ENCODE measurements around the gene CCDC93. TPM values are rescaled to one million over a fixed set of nuclear protein-coding genes. Genes with fewer than 3 reads are reported as not detected.

Gene CCDC93
- total and polyA plus RNA-seq, 4 donors, result 36.7 to 64.8 (median 51.7) TPM

- Histone ChIP-seq H3K4me1 (ENCODE audit: control insufficient read depth, insufficient read depth, low read length) (no peaks in the 10 kb centered on the region), H3K9me3 (ENCODE audit: control insufficient read depth, insufficient read depth, low read length) (no peaks in the 10 kb centered on the region), H3K27ac (ENCODE audit: low read depth, low read length) (no peak overlapping the region), H3K36me3 (ENCODE audit: control insufficient read depth, insufficient read depth, low read length) (no peaks in the 10 kb centered on the region), H3K27me3 (ENCODE audit: control insufficient read depth, insufficient read depth, low read length) (no peaks in the 10 kb centered on the region), H3K4me3 (ENCODE audit: low read depth, low read length) (no peak overlapping the region)
- DNase-seq (ENCODE audit: low read depth in 4 of 6, low spot score in 6 of 6), result no peak
- no CpG with 5 or more reads among the region's 3 CpGs for WGBS (ENCODE audit: insufficient coverage)
Observed at GRCh38 chr2:118048401-118048800, 34.5 kb upstream of the CCDC93 start.

DNA sequence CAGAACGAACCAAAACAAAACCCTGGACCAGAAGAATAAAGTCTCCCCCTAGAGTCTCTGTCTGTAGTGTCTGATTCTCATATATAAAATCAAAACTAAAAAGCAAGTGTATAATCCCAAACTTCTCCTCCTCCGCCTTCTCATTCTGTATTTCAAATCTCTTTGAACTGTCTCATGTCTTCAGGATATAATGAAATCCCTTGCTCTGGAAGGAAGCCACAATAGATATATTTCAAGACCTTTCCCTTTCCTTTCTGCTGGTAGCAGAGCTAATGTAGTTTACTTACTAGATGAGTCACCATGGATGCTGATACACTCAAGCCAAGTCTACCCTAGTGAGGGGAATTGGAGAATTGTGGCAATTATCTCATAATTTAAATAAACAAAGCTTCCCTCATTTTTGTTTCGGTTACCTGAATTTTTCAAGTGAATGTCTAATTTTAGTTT is 33.5 kb upstream of the CCDC93 start:
- H3K4me1 ChIP-seq (ENCODE audit: control insufficient read depth, insufficient read depth, low read length), result no peaks in the 10 kb centered on the region
- no peak overlapping the region for H3K27ac ChIP-seq (ENCODE audit: low read depth, low read length)
- no peaks in the 10 kb centered on the region for H3K9me3 ChIP-seq (ENCODE audit: control insufficient read depth, insufficient read depth, low read length)
- H3K4me3 ChIP-seq (ENCODE audit: low read depth, low read length), result no peak overlapping the region
- no peaks in the 10 kb centered on the region for H3K36me3 ChIP-seq (ENCODE audit: control insufficient read depth, insufficient read depth, low read length)
- no CpG with 5 or more reads among the region's 3 CpGs for WGBS (ENCODE audit: insufficient coverage)
- DNase-seq (ENCODE audit: low read depth in 4 of 6, low spot score in 6 of 6), result no peak
- H3K27me3 ChIP-seq (ENCODE audit: control insufficient read depth, insufficient read depth, low read length), result no peaks in the 10 kb centered on the region

GRCh38 chr2:118046634-118047210 is 32.9 kb upstream of the CCDC93 start:
- Histone ChIP-seq H3K9me3 (ENCODE audit: control insufficient read depth, insufficient read depth, low read length) (no peaks in the 10 kb centered on the region), H3K27ac (ENCODE audit: low read depth, low read length) (no peak overlapping the region), H3K36me3 (ENCODE audit: control insufficient read depth, insufficient read depth, low read length) (no peaks in the 10 kb centered on the region), H3K4me3 (ENCODE audit: low read depth, low read length) (no peak overlapping the region), H3K4me1 (ENCODE audit: control insufficient read depth, insufficient read depth, low read length) (no peaks in the 10 kb centered on the region), H3K27me3 (ENCODE audit: control insufficient read depth, insufficient read depth, low read length) (no peaks in the 10 kb centered on the region)
- no CpG with 5 or more reads among the region's 4 CpGs for WGBS (ENCODE audit: insufficient coverage)
- peak in 3 of 6 donors; percentile 28 to 88 (median 69) for DNase-seq (ENCODE audit: low read depth in 4 of 6, low spot score in 6 of 6)

DNA sequence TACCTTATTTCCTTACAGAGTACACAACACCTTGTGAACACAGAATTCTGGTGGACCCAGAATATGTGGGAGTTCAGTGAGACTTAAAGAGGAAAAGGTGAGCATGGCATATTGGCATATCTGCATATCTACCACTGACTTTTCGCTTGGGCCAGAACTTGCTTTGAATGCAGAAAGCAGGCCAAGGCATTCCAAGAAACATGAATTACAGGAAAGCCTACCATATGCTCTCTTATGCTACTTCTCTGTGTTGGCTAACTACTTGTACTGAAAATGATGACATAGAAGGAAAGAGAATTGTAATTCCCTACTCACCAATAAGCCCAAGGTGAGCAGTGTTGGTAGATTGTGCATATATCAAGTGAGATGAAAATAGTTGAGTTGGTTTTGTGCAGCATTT is 31.4 kb upstream of the CCDC93 start:
- Histone ChIP-seq H3K9me3 (ENCODE audit: control insufficient read depth, insufficient read depth, low read length) (no peaks in the 10 kb centered on the region), H3K4me3 (ENCODE audit: low read depth, low read length) (no peak overlapping the region), H3K36me3 (ENCODE audit: control insufficient read depth, insufficient read depth, low read length) (no peaks in the 10 kb centered on the region), H3K27me3 (ENCODE audit: control insufficient read depth, insufficient read depth, low read length) (no peaks in the 10 kb centered on the region), H3K4me1 (ENCODE audit: control insufficient read depth, insufficient read depth, low read length) (no peaks in the 10 kb centered on the region), H3K27ac (ENCODE audit: low read depth, low read length) (no peak overlapping the region)
- WGBS (ENCODE audit: insufficient coverage), result no CpG with 5 or more reads among the region's 1 CpG
- peak in 1 of 6 donors; percentile 48 for DNase-seq (ENCODE audit: low read depth in 4 of 6, low spot score in 6 of 6)

DNA sequence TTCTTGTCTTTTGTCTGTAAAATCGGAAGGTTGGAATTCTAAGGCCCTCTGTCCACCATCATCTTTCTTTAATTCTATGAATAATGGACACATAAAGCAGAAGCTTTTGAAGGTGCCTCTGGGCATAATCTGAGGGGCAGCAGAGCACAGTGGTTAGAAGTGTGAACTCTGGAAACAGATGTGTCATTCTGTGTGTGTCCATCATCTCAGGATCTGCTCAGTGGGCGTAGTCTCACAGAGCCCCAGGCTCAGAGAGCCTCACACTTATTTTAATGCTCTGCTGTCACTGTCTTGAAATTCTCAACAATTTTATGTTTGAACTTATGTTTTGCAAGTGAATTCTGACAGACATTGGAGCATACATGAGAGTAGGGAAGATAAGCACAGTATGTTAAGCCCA is 31.0 kb upstream of the CCDC93 start:
- DNase-seq (ENCODE audit: low read depth in 4 of 6, low spot score in 6 of 6), result no peak

GRCh38 chr2:118044103-118044716 is 30.3 kb upstream of the CCDC93 start:
- DNase-seq (ENCODE audit: low read depth in 4 of 6, low spot score in 6 of 6), result no peak
- Histone ChIP-seq H3K27me3 (ENCODE audit: control insufficient read depth, insufficient read depth, low read length) (no peaks in the 10 kb centered on the region), H3K4me1 (ENCODE audit: control insufficient read depth, insufficient read depth, low read length) (no peaks in the 10 kb centered on the region), H3K36me3 (ENCODE audit: control insufficient read depth, insufficient read depth, low read length) (no peaks in the 10 kb centered on the region), H3K27ac (ENCODE audit: low read depth, low read length) (no peak overlapping the region), H3K4me3 (ENCODE audit: low read depth, low read length) (no peak overlapping the region), H3K9me3 (ENCODE audit: control insufficient read depth, insufficient read depth, low read length) (no peaks in the 10 kb centered on the region)
- WGBS (ENCODE audit: insufficient coverage), result 67% methylated on average over 1 of the region's 6 CpGs

More for the DNA sequence above, 31.0 kb upstream of the CCDC93 start:
- WGBS (ENCODE audit: insufficient coverage), result no CpG with 5 or more reads among the region's 2 CpGs
- Histone ChIP-seq H3K4me1 (ENCODE audit: control insufficient read depth, insufficient read depth, low read length) (no peaks in the 10 kb centered on the region), H3K27me3 (ENCODE audit: control insufficient read depth, insufficient read depth, low read length) (no peaks in the 10 kb centered on the region), H3K36me3 (ENCODE audit: control insufficient read depth, insufficient read depth, low read length) (no peaks in the 10 kb centered on the region), H3K9me3 (ENCODE audit: control insufficient read depth, insufficient read depth, low read length) (no peaks in the 10 kb centered on the region), H3K4me3 (ENCODE audit: low read depth, low read length) (no peak overlapping the region), H3K27ac (ENCODE audit: low read depth, low read length) (no peak overlapping the region)

- 88% methylated on average over 6 of the region's 7 CpGs for WGBS (ENCODE audit: insufficient coverage)
- no peaks in the 10 kb centered on the region for H3K9me3 ChIP-seq (ENCODE audit: control insufficient read depth, insufficient read depth, low read length)
- no peaks in the 10 kb centered on the region for H3K36me3 ChIP-seq (ENCODE audit: control insufficient read depth, insufficient read depth, low read length)
- no peak overlapping the region for H3K4me3 ChIP-seq (ENCODE audit: low read depth, low read length)
- no peaks in the 10 kb centered on the region for H3K4me1 ChIP-seq (ENCODE audit: control insufficient read depth, insufficient read depth, low read length)
- DNase-seq (ENCODE audit: low read depth in 4 of 6, low spot score in 6 of 6), result no peak
- no peak overlapping the region for H3K27ac ChIP-seq (ENCODE audit: low read depth, low read length)
- no peaks in the 10 kb centered on the region for H3K27me3 ChIP-seq (ENCODE audit: control insufficient read depth, insufficient read depth, low read length)
Observed at GRCh38 chr2:118040891-118041290, 27.0 kb upstream of the CCDC93 start.

DNA sequence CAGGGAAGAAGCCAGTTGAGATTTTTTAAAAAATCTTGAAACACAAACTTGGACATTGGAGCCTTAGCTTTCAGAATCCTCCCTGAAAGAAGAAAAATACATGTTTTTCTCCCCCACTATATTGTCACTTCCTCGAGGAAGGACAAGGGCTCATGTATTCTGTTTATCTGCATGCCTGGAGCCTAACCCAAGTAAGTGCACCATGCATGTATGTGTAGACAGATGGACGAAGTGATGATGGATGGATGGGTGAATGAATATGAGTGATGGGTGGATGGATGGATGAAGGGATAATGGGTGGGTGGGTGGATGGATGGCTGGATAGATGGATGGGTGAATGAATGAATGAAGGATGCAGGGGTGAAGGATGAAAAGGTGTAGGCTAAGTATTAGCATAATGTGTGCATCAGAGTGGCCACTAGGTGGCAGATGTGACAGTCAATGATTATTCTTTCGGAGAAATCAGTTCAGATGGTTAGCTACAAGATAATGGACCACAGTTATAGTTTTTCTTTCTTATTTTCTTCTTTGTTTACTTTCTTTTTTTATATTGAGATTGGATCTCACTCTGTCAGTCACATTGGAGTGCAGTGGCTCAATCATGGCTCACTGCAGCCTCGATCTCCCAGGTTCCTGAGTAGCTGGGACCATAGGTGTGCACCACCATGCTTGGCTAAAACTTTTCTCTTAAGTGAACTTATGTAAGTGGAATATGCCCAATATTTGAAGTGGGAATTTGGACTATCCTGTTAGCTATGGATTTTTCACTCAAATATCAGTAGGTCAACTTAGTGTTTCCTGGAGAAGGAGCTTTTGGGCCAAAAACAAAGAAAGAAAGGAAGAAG is 18.5 kb upstream of the CCDC93 start:
- Histone ChIP-seq H3K4me1 (ENCODE audit: control insufficient read depth, insufficient read depth, low read length) (no peaks in the 10 kb centered on the region), H3K27ac (ENCODE audit: low read depth, low read length) (no peak overlapping the region), H3K9me3 (ENCODE audit: control insufficient read depth, insufficient read depth, low read length) (no peaks in the 10 kb centered on the region), H3K4me3 (ENCODE audit: low read depth, low read length) (no peak overlapping the region), H3K27me3 (ENCODE audit: control insufficient read depth, insufficient read depth, low read length) (no peaks in the 10 kb centered on the region), H3K36me3 (ENCODE audit: control insufficient read depth, insufficient read depth, low read length) (no peaks in the 10 kb centered on the region)
- WGBS (ENCODE audit: insufficient coverage), result 57% methylated on average over 3 of the region's 4 CpGs
- DNase-seq (ENCODE audit: low read depth in 4 of 6, low spot score in 6 of 6), result peak in 2 of 6 donors; percentile 56 to 78

DNA sequence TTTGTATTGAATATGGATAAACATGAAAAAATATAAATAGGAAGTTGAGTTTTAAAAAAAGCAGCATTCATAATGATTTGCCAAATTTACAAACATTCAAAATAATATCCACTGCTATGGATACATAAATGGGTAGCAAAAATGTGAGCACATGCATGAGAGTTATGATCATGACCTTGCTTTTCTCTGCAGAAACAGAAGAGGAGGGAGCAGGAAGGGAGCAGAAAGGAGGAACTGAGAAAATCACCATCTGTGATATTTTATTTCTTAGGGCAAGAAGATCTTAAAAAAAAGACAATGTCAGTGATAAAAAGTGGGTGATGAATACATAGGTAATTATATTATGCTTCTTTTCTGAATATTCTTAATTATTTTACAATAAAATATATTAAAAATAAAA is 17.7 kb upstream of the CCDC93 start:
- Histone ChIP-seq H3K4me1 (ENCODE audit: control insufficient read depth, insufficient read depth, low read length) (no peaks in the 10 kb centered on the region), H3K36me3 (ENCODE audit: control insufficient read depth, insufficient read depth, low read length) (no peaks in the 10 kb centered on the region), H3K4me3 (ENCODE audit: low read depth, low read length) (no peak overlapping the region), H3K27me3 (ENCODE audit: control insufficient read depth, insufficient read depth, low read length) (no peaks in the 10 kb centered on the region), H3K27ac (ENCODE audit: low read depth, low read length) (no peak overlapping the region), H3K9me3 (ENCODE audit: control insufficient read depth, insufficient read depth, low read length) (no peaks in the 10 kb centered on the region)
- no peak for DNase-seq (ENCODE audit: low read depth in 4 of 6, low spot score in 6 of 6)
